T-helper 22 cell (primary cell): ENCODE data around the gene ITGB4.
"Not testable (repeated sequence)": the region's sequence is repeated elsewhere in the genome, so short reads cannot be mapped to it uniquely, and the experiment has no call there.

Experiments used
- DNase-seq: peaks from one replicate; pipeline ENCODE4 v3.0.0-alpha.2; 2020; ENCODE audit warnings: low read depth

The ITGB4 gene

DNA sequence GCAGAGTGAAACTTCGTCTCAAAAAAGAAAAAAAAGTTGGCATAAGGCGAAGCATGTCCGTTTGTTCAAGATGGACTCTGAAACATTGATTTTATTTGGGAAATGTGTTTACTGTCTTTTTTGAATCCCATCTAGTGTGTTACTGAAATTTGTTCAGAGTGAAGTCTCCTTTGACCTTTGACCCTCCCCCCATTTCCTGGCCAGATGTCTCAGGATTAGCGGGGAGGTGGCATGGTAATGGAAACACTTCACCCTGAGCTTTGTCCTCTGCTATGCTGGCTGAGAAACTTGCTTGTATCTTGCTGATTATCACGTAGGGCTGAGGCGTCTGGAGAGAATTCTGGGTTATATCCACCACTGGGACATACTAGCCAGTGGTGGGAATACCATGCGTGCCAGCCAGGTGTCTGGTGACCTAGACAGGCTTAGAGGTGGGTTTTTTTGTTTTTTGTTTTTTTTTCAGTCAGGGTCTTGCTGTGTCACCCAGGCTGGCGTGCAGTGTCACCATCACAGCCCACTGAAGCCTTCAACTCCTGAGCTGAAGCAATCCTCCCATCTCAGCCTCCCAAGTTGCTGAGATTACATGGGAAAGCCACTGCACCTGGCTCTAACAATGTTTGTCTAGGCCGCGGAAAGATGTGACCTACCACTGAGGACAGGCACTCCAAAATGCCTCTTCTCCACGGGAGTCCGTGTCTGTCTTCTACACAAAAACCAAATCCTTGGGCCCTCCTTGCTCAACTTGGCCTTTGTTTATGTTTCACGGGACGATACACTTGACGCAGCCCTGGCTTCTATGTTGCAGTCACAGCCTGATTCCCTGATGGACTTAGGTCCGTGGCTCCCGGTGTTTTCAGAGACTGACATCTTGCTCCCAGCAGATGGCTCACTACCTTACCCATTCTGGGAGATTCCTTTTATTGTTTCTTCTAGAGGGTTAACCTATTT is 50.3 kb downstream of the ITGB4 start:
- no peak for DNase-seq

DNA sequence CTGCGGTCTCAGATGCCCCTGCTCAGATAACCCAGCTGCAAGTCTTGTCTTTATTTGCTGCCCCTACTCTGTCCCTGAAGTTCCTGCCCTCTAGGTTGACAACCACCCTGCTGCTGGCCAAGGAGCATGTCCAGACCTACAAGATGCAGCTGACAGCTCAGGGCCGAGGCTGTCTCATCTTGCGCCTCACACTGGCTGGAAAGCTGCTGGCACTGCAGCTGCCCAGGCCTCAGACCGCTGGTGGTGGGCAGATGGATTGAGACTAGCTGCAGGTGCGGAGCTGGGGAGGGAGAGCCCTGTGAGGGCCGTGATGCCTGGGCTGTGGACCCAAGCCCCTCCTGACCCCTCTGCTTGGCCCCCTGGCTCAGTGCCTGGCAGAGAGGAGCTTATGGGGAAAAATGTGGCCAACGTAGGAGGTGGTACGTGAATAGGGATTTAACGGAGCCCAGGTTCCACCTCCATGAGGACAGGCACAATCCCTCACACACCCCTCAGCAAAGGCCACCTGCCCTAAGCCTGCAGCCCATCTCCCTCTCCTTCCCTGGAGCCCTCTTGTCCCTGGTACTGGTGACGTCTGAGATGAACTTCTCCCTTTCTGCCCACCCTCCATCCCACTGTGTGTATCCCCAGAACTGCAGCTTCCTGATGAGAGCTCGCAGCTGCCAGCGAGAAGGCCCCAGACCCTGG is 52.0 kb downstream of the ITGB4 start:
- DNase-seq = no peak

- no peak for DNase-seq
These were observed 52.7 kb downstream of the ITGB4 start for GRCh38 chr17:75773808-75774470.

GRCh38 chr17:75774471-75774990 is 53.3 kb downstream of the ITGB4 start:
- no peak for DNase-seq

DNA sequence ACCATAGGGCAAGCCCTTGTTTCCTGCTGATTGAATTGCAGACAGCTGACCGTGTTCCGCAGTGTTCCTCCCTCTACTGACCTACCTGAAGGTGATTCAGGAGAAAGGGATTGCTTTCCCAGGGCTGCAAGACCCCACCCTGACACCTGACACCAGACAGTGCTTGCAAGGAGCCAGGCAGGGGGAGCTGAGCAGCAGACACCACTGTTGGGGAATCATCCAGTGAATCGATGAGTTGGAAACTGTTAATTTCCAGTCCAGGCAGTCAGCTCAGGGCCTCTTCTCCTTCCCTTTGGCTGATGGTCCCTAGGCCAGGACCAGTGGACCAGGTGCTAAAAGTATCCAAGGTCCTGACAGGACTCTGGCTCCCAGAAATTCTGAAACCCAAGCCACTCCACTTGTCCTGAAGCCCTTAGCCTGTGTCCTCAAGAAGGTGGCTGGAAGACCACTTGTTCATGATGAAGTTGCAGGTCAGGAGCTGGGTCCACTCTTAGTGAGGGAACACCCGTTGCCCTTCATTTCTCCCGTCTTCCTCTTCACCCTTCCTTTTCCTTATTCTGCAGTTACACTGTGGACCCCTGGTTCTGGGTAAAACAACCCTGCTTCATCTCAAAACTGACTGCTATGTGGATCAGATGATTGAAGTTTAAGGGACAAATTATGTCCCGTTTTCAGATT is 53.9 kb downstream of the ITGB4 start:
- no peak for DNase-seq

DNA sequence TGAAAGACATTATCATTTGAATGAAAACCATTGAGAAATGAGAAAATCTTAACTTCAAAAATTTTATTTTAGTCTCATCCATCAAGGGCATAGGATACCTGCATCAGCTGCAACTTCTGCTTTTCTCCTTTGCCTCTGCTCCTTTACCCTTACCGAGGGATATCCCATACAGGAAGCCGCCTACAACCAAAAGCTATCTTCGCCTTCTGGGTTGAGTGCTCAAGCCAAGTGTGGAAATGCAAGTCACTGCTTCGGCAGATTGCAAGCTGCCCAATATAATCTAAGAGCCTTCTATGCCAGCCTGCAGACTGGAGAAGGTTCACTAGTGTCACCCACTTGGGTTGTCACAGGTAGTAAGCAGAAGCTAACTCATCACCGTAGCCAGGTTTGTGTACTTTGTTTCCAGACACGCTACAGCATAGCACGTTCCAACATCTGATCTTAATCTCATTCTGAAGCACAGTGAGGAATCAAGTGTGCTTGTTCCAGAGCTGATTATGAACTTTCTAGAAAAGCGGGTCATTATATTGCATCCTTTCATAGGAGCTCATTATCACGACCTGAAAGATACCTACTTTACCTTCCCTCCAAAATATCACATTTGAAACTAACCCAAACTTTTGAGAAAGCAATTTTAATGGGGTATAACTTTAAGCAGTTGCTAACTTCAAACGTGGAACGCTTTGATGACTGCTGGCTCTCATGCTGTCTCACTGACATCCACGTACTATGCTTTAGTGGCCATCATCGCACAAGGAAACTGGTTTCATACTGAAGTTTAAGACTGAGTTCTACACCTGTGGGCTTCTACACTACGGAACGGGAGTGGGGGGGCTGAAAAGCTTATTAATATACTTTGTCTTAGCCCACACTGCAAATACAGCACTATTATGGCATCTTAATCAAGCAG is 55.4 kb downstream of the ITGB4 start:
- DNase-seq = no peak

DNA sequence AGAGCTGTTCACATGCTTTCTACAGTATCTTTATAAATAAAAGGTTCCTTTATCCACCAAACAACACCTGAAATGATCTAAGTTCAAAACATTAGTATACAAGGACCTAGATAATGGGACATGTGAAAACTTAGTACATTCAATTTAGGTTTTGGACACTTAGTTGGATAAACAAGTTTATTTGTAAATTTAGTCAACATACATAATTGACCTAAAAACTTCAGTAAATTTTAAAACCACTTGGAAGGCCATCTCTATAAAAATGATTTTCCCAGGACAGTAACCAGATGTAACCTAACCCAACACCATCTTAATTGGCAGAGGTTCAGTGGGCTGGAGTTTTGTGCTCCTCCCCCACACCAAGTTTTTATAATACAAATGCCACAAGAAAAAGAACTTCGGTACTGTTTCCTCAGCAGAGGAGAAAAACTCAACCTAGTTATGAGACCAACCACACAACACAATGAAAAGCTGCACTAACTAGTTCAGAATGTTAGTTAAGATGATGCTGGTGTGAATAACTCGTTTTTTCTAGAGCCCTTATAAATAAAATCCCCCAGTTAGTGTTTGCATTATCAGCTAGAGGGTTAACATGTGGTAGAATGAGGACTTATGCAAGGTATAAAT is 56.1 kb downstream of the ITGB4 start:
- DNase-seq = no peak

DNA sequence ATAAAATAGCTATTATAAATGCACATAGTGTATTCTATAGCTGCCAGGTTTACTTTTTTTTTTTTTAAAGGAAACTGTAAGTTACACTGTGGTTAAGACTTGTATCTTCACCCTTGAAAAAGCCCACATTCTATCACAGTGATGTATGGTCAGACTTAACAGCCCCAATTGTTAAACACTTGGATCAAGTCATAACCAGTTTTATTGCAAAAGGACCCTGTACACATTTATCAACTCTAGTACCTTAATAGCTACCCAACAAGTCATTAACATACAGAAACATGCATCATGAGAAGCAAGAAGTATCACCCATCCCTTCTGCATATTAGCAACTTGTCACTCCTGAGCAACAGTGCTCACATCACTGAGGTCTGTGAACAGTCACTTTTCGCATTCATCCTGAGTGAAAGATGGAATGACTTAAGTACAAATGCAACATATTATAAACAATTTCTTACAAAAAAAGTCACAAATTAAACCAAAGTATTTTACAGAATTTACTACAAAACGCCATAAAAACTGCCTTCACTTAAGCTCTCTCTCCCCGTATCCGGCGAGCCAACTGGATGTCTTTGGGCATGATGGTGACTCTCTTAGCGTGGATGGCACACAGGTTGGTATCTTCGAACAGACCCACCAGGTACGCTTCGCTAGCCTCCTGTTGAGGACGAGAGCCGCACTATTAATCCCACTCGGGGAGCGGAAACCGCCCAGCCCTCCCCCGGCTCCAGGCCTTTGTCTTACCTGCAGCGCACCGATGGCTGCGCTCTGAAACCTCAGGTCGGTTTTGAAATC is 57.0 kb downstream of the ITGB4 start:
- DNase-seq = not testable (repeated sequence)

GRCh38 chr17:75778861-75779249 is 57.6 kb downstream of the ITGB4 start:
- DNase-seq = peak; percentile 57

DNA sequence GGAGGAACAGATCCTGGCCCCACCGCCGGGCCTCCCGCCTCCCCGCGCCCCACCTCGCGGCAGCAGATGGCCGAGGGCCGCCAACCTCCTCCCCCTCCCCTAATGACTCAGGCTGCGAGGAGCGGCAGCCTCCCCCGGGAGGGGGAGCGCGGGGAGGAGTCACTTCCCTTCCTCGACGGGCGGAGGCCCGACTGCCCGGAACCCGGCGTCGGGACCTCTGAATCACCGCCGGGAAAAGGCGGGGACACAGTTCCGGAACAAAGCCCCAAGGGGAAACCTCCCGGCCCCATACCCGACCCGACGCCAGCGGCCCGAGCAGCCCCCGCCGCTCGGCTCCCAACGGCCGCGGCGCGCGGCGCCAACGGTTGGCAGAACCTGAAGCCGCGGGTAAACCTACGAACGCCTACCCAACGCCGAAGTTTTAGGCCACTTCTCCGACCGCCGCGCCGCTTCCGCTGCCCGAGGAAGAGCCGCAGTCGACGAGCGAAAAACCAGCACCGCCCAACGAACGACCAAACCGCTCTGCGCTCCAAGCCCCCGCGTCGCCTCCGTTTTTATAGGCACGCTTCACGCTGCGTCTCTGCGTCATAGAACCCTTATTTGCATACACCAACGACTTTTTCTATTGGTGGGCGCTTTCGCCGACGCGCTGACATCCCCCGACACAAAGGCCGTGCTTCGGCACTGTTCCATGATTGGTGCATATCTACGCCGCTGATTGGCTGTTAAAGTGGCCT is 58.2 kb downstream of the ITGB4 start:
- peak; percentile 92 for DNase-seq

DNA sequence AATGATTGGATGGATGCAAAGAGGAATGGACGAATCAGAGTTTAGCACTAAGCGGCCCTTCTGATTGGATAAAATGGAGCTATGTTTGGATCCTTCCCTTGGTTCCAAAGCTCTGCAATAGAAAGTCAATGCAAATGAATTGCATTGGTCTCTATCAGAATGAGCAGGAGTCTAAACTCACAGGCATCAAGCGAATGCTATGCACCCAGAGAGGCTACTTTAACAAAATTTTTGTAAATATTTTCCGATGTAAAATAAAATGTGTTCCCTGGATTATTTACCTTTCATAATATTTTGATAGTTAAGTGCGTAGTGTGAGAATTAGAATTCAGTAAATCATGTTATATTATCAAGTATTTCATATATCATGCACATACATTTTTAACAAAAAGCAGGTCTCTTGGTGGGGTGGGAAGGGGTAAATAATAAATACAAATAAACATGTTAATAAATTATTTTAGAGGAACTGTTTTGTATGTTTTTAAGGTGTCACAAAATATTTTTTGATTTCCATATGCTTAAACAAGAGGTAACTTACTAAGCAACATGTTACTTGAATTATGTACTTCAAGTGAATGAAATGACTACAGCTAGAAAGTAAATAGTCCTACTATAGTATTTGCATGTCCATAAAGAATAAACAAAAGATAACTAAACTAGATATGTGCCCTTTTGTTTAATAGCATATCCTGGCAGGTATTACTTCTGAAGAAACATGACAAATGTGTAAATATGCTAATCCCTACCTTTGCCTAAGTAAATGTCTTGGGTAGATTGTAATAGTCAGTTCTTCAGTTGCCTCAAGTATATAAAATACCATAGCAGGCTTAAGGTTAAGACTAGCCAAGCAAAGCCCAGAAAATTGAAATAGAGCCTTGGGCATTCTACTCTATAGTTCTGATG is 59.0 kb downstream of the ITGB4 start:
- no peak for DNase-seq

DNA sequence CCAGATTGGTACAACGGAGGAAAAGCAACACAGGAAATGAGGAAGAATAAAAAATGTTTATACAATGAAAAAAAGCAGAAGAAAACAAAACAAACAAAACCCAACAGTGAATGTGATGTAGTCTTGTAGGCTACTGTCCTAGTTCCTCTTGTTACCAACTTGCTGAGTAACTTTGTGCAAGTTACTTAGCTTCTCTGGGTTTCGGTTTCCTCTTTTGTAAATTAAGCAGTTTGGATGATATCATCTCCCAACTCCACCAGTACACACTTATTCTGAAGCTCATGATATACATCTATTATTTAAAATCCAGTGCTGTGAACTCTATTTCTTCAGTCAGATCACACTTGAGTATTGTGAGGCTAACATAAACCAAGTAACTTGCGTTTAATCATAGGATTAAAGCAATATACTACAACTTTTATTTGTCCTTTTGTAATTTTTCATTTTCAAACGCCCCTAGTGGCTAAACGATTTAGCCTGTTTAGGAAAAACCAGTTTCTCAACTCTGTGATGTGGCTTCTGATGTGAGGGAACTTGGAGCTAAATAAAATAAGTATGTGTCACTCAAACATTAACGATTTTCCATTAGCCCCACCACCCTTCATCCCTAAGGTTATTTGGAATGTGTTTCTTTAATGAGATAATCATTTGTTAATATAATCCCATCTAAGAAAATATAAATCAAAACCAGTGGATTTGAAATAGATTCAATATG is 62.0 kb downstream of the ITGB4 start:
- DNase-seq = no peak

- DNase-seq = no peak
These were observed 62.7 kb downstream of the ITGB4 start for GRCh38 chr17:75783803-75784472.

DNA sequence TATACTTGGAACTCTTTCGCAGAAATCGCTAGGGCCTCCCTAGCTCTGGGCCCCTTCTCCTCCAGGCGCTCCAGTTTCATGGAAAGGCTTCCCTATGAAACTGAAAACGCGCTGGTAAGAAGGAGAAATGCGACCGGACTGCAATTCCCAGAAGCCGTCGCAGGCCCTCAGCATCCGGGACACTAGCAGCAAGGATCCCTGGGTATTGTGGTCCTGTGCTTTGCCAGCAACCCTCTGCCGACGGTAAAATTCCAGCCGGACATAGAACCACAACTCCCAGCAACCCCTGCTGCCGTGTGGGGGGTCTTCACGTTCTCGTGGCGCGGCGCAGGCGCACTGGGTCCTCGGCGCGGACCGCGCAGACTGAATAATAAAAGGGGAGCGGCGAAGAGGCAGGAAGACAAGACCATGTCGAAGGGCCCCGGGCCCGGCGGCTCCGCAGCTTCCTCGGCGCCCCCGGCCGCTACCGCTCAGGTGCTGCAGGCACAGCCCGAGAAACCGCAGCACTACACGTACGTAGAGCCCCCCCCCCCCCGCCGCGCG is 63.3 kb downstream of the ITGB4 start, which contains the start of gene UNK:
UNK (plus strand) TSS at position 334 of the 543 bp plus-strand sequence; CDS start at position 409, 75 bp downstream.
- peak; percentile 93 for DNase-seq

DNA sequence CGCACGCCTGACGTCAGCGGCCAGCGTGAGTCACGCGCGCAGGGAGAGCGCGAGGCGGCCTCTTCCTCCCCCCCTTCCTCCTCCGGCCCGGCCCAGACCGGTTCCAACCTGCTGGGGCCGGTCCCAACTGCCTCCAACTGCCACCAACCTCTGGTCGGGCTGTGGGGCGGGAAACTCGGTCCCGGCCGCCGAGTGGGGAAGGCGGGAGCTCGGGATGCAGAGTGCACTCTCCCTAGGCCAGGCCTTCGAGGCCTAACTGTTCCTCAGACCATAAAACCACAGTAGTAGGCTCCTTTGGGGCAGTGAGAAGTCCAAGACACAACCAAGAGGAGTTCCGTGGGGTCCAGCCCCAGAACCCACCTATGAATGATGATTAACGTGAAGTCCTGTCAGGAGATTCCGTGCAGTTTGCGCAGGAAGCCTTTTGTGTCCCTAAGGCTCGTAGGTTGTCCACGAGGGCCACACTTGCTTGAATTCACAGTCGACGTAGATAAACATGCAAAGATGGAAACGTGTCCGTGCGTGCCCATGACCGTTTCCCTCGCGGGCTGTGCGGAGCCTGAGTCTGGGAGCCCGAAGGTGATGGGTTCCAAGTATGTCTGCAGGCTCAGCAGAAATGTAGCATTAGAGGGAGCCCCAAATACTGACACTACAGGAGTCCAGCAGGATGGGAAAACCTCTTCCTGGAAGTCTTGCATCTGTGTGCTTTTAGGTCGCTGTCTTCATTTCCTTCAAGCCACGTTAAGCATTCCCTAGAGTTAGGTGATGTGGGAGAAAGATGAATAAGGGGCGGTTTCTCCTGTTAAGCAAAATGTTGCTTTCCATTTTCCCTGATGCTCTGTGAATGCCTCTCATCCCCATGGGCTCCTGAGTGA is 64.0 kb downstream of the ITGB4 start:
- no peak for DNase-seq
